Keratinocyte (primary cell): Measurements from ENCODE around the gene PCBP2. TPM values are rescaled to one million over a fixed set of nuclear protein-coding genes. Genes with fewer than 3 reads are reported as not detected.

Source experiments
- DNase-seq: peaks from one replicate; pipeline ENCODE4 v3.0.0-alpha.2; 2011; ENCODE audit warnings: low read depth, missing footprints, low spot score
- FAIRE-seq: peaks from 2 replicates; lab custom pipeline; 2011; peaks lifted over from hg19 to GRCh38; lab: Jason Lieb, UNC
- H2AFZ ChIP-seq: 2 replicates; pipeline ENCODE4 v1.6.0; 2012; ENCODE audit warnings: low read length, control low read depth, inconsistent platforms; ENCODE audit not compliant: control insufficient read depth
- H3K27ac ChIP-seq: 2 replicates; pipeline ENCODE4 v1.5.1; 2011; ENCODE audit warnings: low read length; ENCODE audit not compliant: control insufficient read depth, insufficient read depth
- H3K27me3 ChIP-seq: 3 replicates; pipeline ENCODE4 v1.6.0; 2011; ENCODE audit warnings: low read length; ENCODE audit not compliant: control insufficient read depth, insufficient read depth; ENCODE audit errors: extremely low read depth
- H3K36me3 ChIP-seq, 2 experiments: 2 replicates in 1 of 2; 3 replicates in 1 of 2; pipeline ENCODE4 v1.5.1; 2011; ENCODE audit warnings: low read length in 2 of 2, mild to moderate bottlenecking in 1 of 2; ENCODE audit not compliant: control insufficient read depth in 2 of 2, insufficient read depth in 2 of 2; ENCODE audit errors: extremely low read depth in 1 of 2
- H3K4me1 ChIP-seq: 3 replicates; pipeline ENCODE4 v1.5.1; 2011; ENCODE audit warnings: low read length; ENCODE audit not compliant: control insufficient read depth, insufficient read depth; ENCODE audit errors: extremely low read depth
- H3K4me2 ChIP-seq: 3 replicates; pipeline ENCODE4 v1.6.0; 2011; ENCODE audit warnings: low read depth, low read length; ENCODE audit not compliant: control insufficient read depth, insufficient read depth; ENCODE audit errors: extremely low read depth
- H3K4me3 ChIP-seq, 3 experiments: fragments of 200-600 bp in 1 of 3; sonication (generic) in 1 of 3; 2 replicates in 2 of 3; 3 replicates in 1 of 3; pipeline ENCODE4 v1.5.1; 2011 to 2016; ENCODE audit warnings: low read length in 3 of 3, mild to moderate bottlenecking in 3 of 3, control low read depth in 2 of 3, inconsistent platforms in 1 of 3, low read depth in 1 of 3, mixed read lengths in 1 of 3, mixed run types in 1 of 3, moderate library complexity in 1 of 3; ENCODE audit not compliant: control insufficient read depth in 2 of 3, insufficient read depth in 2 of 3; ENCODE audit errors: extremely low read depth in 1 of 3
- H3K79me2 ChIP-seq: 2 replicates; pipeline ENCODE4 v1.6.0; 2012; ENCODE audit warnings: low read length; ENCODE audit not compliant: control insufficient read depth, insufficient read depth
- H3K9ac ChIP-seq: 3 replicates; pipeline ENCODE4 v1.6.0; 2011; ENCODE audit warnings: low read length; ENCODE audit not compliant: control insufficient read depth, insufficient read depth; ENCODE audit errors: extremely low read depth
- H3K9me1 ChIP-seq: 3 replicates; pipeline ENCODE4 v1.6.0; 2011; ENCODE audit warnings: low read length; ENCODE audit not compliant: control insufficient read depth, insufficient read depth; ENCODE audit errors: extremely low read depth
- H3K9me3 ChIP-seq: 2 replicates; pipeline ENCODE4 v1.5.1; 2012; ENCODE audit warnings: low read depth, low read length; ENCODE audit not compliant: control insufficient read depth
- H4K20me1 ChIP-seq: 3 replicates; pipeline ENCODE4 v1.6.0; 2011; ENCODE audit warnings: low read length; ENCODE audit not compliant: control insufficient read depth, insufficient read depth; ENCODE audit errors: extremely low read depth
- CTCF ChIP-seq, 3 experiments: IDR thresholded peaks in 1 of 3; conservative IDR thresholded peaks in 1 of 3; optimal IDR thresholded peaks in 1 of 3; 2 replicates in 2 of 3; 3 replicates in 1 of 3; pipeline versions ENCODE3 to v1.5.1; 2011; ENCODE audit warnings: low read length in 3 of 3, mild to moderate bottlenecking in 3 of 3, moderate library complexity in 2 of 3, control low read depth in 1 of 3, inconsistent platforms in 1 of 3; ENCODE audit not compliant: insufficient read depth in 2 of 3; ENCODE audit errors: extremely low read depth in 1 of 3
- EZH2 ChIP-seq: IDR thresholded peaks from one replicate; pipeline ENCODE4 v1.6.1; 2012; ENCODE audit warnings: inconsistent platforms, mild to moderate bottlenecking, low read length, moderate library complexity
- dilution Hi-C: fragments of 300-500 bp; cut with MboI; formaldehyde crosslinking; loops from one replicate; pipeline ENCODE4 v1.7.0; 2020; ENCODE audit warnings: low sequenced_read_pairs; ENCODE audit not compliant: extremely low pct_ligation_motif_present
- polyA plus RNA-seq, 5 experiments: library from polyadenylated mRNA; depleted of rRNA in 3 of 5; stranded (reverse) in 3 of 5; stranded (forward) in 1 of 5; unstranded in 1 of 5; fragments of >200 nt; gene quantifications; 1 replicate in 1 of 5; 2 replicates in 3 of 5; 3 replicates in 1 of 5; pipeline versions ENCODE4 v1.2.1 to v1.2.3, GENCODE V29; 2011 to 2012; ENCODE audit warnings: missing spikeins in 2 of 5, low read depth in 1 of 5, low replicate concordance in 1 of 5

PCBP2 gene
- polyA plus RNA-seq, 1 donor (not counting 4 experiments of a cell fraction or from before 2014, with no cell fraction given) = 238 TPM

DNA sequence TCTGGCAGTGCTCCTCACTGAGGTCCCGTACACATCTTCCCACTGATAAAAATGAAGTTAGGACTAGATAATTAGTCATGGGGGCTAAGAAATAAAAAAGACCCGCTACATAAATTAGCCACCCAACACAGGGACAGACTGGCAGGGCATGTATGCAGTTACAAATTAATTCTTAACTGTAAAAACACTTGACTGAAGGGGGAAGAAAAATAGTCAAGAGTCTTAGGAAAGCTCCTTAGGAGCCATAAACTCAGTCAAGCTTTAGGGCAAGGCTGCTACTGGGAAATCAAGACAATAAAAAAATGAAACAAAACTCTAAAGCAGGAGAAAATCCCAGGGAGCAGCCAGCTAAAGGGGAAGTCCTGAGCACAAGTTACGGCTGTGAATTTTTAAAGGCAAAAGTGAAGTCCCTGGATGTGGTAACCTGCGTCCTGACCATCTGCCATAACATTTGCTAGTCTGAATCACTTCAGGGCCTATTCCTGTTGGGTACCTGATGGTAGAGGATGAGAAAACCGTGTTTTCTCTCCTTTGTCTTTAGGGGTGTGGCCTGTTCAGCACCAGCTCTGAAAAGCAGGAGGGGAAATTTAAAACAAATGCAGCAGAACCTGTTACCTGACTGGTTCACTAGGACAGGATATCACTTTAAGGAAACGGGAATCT, 62.9 kb downstream of the PCBP2 start:
- dilution Hi-C loops = no loop called here
- no peak for TF ChIP-seq EZH2
- no peak for TF ChIP-seq CTCF (optimal IDR thresholded peaks at IDR 0.05 in 1 of 3, IDR thresholded peaks at IDR 0.05 in 1 of 3, conservative IDR thresholded peaks at IDR 0.05 in 1 of 3; ENCODE audit: extremely low read depth in 1 of 3, insufficient read depth in 2 of 3, low read length in 3 of 3)
- Histone ChIP-seq H3K4me2 (no peak overlapping the region), H3K36me3 (peaks cover 27% of the 10 kb centered on the region in 2 experiments), H3K9me3 (no peaks in the 10 kb centered on the region), H4K20me1 (no peaks in the 10 kb centered on the region), H3K9ac (no peak overlapping the region), H3K27ac (no peak overlapping the region), H2AFZ (no peak overlapping the region), H3K4me3 (no peak overlapping the region), H3K79me2 (no peaks in the 10 kb centered on the region), H3K4me1 (no peaks in the 10 kb centered on the region), H3K27me3 (no peaks in the 10 kb centered on the region), H3K9me1 (no peaks in the 10 kb centered on the region)
- DNase-seq (no peak), FAIRE-seq (no peak)

- Histone ChIP-seq H3K9me3 (no peaks in the 10 kb centered on the region), H3K9ac (no peak overlapping the region), H3K36me3 (peaks cover 27 to 31% of the 10 kb centered on the region in 2 experiments), H3K9me1 (no peaks in the 10 kb centered on the region), H3K27me3 (no peaks in the 10 kb centered on the region), H3K79me2 (no peaks in the 10 kb centered on the region), H3K4me3 (no peak overlapping the region), H3K4me1 (no peaks in the 10 kb centered on the region), H3K27ac (no peak overlapping the region), H4K20me1 (no peaks in the 10 kb centered on the region), H3K4me2 (no peak overlapping the region), H2AFZ (no peak overlapping the region)
- no peak for FAIRE-seq
- TF ChIP-seq CTCF (optimal IDR thresholded peaks at IDR 0.05 in 1 of 3, IDR thresholded peaks at IDR 0.05 in 1 of 3, conservative IDR thresholded peaks at IDR 0.05 in 1 of 3; ENCODE audit: extremely low read depth in 1 of 3, insufficient read depth in 2 of 3, low read length in 3 of 3) = no peak
- TF ChIP-seq EZH2 = no peak
- dilution Hi-C loops = no loop called here
- no peak for DNase-seq
These were observed 63.4 kb downstream of the PCBP2 start for GRCh38 chr12:53515291-53515680.
